Cerebellar nuclear complex (tissue), 1 donor: ENCODE measurements around the gene PODXL2.

Experiments used
- DNase-seq, 2 experiments: peaks; one replicate each; lab custom pipeline; 2025; lab: John Stamatoyannopoulos, UW

Gene PODXL2

DNA sequence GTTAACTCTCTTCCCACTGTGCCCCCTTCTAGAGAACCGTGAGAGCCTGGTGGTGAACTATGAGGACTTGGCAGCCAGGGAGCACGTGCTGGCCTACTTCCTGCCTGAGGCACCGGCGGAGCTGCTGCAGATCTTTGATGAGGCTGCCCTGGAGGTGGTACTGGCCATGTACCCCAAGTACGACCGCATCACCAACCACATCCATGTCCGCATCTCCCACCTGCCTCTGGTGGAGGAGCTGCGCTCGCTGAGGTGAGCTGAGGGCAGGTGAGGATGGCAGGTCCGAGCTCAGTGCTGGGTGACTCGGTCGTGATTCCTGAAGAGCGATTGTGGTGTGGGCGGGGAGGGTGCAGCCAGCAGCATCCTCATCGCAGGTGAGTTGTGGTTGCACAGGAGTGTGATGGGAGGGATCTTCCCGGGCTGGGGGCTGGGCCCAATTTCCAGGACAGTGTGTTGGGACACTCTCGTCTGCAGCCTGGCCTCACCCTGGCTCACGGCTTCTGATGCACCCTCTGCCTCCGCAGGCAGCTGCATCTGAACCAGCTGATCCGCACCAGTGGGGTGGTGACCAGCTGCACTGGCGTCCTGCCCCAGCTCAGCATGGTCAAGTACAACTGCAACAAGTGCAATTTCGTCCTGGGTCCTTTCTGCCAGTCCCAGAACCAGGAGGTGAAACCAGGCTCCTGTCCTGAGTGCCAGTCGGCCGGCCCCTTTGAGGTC, 22.7 kb upstream of the PODXL2 start:
- no peak for DNase-seq

DNA sequence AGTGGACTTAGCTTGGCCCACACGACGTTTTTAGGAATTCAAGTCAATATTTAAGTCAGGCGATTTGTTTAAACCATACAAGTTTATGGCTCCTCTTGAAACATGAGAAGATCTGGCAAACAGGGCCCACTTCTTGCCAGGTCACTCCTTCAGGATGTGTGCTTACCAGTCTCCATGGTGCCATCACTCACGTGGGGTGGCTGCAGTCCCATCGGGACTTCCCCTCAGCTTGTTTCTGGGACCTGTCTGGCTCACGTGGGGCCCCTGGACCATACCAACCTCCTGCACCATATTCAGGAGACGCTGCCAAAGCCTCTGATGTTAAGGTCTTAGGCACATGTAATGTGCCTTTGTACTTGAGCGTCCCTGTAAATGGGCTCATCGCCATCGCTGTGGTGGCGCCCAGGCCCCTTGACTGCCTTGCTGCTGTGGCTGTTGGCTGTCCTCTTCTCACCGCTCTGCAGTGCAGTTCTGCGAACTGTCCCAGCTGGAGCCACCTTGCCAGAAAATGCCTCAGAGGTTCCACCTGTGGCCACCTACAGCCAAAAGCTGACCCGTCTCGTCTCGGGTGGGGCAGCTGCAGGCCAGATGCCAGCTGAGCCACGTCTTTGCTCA, 21.9 kb upstream of the PODXL2 start:
- no peak for DNase-seq

DNA sequence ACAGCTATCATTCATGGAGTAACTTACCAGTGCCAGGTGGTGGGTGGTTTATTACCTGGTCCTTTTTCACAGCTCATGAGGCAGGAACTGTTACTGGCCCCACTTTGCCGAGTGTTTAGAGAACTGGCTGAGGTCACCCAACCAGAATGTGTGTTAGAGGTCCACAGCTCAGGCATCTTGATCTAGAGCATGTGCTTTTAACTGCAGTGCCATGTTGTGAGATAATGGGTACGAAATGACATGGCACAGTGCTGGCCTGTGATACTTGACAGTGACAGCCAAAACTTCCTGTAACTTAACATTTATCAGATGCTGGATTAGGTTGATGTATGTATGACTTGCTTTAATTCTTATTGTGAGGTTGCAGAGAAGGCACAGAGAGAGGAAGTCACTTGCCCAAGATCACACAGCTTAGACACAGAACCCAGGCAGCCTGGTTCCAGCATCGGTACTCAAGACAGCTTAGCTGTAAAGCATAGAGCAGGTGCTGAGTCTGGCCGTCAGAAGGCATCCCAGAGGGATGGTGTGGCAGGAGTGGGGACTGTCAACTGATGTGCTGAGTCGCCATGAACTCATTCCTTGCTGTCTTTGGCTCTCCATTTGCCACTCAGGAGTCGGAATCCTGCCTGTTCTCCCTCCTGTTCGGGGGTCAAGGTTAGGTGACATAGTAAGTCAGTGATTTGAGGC, 21.2 kb upstream of the PODXL2 start:
- DNase-seq = no peak

DNA sequence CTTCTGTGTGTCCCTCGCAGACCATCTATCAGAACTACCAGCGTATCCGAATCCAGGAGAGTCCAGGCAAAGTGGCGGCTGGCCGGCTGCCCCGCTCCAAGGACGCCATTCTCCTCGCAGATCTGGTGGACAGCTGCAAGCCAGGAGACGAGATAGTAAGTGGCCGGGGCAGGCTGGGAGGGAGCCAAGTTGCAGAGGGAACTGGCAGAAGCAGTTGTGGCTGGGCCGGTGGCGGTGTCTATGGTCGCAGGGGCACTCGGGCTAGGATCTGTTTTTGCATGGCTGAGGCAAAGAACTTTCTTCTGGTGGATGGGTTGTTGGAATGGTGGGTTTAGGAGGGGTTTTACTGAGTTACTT, 20.6 kb upstream of the PODXL2 start:
- no peak for DNase-seq

DNA sequence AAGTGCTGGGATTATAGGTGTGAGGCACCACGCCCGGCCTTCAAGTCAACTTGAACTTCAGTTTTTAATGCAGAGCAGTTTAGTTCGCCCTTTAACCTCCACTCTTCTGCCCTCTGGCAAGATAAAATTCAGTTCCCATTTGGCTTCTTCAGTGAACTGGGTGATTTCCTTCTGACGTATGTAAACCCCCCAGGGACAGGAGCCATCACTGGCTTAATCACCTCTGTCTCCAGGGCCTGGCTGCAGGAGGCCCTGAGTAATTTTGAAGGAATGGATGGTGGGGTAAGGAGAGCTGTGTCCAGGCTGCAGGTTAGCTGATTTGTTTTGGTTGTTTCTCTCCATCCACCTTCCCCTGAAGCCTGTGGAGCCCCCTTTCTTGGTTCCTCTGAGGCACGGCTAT, 18.9 kb upstream of the PODXL2 start:
- DNase-seq = no peak

DNA sequence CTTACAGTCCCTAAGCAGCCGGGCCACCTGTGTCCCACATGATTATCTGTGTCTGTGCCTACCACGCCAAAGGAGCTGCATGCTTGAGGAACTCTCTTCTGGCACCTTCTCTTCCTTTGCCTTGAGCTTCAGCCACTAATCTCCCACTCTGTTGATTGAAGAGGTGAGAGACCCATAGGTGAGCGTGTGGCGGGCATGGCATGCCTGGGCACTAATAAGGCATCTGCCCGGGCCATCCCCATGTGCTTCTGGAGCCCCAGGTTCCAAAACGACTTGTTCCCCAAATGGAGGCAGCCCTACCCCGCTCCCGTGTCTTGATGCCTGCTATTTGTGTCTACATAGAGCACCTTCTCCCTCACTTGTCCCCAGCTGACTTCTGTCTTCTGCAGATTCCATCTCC, 17.7 kb upstream of the PODXL2 start:
- no peak for DNase-seq

DNA sequence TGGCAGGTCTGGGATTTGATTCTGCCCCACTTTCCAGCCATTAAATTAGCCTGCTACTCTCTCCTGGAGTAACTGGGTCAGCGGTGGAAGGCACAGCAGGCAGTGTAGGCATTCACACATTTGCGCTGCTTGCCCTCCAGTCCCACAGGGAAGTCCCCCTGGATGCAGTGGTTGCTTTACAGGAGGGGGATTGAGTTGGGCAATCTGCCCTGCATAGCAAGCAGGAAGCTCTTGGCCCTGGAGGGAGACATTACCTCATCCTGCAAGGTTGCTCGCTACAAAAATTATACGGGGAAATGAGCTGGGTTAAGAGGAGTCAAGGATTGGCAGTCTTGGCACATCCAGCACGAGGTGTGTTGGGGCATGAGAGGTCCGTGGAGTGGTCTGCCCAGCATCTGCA, 16.0 kb upstream of the PODXL2 start:
- no peak for DNase-seq

DNA sequence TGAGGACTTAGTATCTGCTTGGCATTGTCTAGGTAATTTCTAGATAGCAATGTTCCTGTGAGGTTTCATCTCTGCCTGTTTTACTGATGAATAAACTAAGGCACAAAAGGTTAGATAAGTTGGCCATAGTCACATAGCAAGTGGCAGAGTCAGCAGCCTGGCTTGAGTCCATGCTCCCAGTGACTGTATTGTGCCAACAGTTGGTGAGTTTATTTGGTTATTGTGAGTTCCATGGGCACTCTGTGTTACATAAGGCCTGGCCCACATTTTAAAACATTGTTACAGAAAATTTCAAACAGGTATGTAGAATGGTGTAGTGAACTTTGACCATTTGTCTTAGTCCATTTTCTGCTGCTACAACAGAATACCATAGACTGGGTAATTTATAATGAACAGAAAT, 15.6 kb upstream of the PODXL2 start:
- no peak for DNase-seq

DNA sequence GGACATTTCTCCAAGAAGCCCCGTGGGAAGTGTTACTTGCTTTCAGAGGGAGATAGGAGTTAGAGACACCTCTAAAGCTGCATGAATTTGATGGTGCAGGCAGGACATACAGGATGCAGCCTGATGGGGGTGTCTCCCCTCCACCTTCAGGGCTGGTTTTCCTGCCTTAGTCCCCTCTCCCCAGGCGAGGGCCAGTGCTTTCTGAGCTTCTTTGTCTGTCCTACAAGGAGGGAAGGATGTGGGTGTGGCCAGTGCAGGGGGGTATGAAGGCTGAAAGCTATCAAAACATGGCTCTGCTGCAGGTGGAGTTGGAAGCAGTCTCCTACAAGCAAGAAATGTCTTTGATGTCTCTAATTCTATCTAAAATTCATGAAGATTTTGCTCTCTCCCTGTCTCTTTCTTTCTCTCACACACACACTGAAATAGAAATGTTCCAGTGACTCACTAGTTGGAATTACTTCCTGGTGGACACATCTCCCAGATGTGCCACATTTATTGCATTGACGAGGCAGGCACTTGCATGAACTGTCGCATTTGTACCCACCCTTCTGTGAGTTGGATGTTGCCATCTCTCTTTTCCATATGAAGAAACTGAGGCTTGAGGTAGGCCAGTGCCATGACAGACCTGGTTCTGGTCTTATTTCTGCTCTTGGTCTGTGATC, 13.9 kb upstream of the PODXL2 start:
- no peak for DNase-seq

DNA sequence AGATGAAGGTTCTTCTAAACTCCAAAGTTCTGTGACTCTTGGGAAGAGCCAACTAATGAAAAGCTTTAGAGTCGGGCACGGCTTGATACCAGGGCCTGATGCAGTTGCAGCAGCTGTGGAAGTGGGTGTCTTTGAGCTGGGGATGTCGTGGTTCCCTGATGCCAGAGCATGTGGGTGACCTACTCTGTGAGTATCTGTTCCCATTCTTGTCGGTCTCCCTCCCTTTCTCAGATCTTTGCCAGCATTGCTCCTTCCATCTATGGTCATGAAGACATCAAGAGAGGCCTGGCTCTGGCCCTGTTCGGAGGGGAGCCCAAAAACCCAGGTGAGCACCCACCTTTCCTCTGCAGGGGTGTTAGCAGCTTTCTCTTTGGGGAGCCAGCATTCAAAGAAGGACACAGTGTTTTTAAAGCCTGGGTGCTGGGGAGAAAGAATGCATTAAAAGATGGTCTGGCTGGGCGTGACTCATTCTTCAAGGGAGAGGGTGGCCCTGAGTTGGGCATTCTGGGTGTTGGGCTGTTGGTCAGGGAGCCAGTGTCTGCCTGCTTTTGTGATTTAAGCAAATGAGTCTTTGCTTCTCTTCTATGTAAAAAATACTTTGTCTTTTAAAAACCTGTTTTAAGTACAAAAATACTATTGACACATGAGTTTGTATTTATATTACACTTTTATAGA, 13.2 kb upstream of the PODXL2 start:
- DNase-seq = no peak

DNA sequence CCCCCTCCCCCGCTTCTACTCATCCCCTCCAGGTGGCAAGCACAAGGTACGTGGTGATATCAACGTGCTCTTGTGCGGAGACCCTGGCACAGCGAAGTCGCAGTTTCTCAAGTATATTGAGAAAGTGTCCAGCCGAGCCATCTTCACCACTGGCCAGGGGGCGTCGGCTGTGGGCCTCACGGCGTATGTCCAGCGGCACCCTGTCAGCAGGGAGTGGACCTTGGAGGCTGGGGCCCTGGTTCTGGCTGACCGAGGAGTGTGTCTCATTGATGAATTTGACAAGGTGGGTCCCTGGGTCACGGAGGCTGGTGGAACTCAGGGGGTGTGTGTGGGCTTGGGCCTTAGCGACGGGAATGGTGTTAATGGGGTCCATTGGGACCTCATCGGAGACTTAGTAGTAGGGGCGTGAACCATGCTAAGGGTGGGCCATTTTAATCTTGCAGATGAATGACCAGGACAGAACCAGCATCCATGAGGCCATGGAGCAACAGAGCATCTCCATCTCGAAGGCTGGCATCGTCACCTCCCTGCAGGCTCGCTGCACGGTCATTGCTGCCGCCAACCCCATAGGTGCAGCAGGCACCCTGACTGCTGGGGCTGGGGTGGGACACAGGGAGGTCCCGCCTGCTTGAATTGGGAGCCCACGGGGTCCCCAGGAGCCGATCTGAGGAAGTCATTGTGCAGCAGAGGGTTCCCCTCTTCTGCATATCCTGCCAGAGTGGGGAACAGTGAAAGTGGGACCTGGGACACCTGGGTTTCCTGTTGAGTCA, 12.0 kb upstream of the PODXL2 start:
- DNase-seq = no peak

DNA sequence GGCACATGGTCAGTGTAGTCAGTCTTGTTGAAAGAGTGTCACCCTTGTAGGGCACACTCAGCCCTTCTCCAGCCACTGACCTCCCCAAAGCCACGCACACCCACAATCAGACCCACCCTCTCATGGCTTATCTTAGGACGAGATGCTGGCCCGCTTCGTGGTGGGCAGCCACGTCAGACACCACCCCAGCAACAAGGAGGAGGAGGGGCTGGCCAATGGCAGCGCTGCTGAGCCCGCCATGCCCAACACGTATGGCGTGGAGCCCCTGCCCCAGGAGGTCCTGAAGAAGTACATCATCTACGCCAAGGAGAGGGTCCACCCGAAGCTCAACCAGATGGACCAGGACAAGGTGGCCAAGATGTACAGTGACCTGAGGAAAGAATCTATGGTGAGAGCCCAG, 10.1 kb upstream of the PODXL2 start:
- no peak for DNase-seq

DNA sequence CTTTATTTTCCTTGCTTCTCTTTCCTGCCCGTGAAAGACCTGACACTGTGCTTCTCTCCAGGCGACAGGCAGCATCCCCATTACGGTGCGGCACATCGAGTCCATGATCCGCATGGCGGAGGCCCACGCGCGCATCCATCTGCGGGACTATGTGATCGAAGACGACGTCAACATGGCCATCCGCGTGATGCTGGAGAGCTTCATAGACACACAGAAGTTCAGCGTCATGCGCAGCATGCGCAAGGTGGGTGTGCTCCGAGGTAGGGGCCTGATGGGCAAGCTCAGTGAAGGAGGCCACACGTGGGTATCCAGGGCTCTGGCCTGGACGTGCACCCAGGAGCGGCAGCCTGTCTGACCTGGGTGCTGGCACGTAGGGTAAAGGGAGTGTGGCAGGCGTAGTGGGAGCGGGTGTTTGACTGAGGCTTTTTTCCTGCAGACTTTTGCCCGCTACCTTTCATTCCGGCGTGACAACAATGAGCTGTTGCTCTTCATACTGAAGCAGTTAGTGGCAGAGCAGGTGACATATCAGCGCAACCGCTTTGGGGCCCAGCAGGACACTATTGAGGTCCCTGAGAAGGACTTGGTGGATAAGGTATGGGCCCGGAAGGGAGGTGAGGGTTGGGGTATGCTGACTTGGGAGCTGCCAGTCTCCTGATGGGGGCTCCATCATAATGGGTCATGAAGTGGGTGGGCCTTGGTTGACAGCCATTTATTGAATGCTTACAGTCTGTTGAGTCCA, 8.2 kb upstream of the PODXL2 start:
- no peak for DNase-seq

DNA sequence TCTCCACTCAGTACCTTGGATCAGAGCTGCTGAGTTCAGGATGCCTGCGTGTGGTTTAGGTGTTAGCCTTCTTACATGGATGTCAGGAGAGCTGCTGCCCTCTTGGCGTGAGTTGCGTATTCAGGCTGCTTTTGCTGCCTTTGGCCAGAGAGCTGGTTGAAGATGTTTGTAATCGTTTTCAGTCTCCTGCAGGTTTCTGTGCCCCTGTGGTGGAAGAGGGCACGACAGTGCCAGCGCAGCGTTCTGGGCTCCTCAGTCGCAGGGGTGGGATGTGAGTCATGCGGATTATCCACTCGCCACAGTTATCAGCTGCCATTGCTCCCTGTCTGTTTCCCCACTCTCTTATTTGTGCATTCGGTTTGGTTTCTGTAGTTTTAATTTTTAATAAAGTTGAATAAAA, 7.0 kb upstream of the PODXL2 start:
- no peak for DNase-seq

DNA sequence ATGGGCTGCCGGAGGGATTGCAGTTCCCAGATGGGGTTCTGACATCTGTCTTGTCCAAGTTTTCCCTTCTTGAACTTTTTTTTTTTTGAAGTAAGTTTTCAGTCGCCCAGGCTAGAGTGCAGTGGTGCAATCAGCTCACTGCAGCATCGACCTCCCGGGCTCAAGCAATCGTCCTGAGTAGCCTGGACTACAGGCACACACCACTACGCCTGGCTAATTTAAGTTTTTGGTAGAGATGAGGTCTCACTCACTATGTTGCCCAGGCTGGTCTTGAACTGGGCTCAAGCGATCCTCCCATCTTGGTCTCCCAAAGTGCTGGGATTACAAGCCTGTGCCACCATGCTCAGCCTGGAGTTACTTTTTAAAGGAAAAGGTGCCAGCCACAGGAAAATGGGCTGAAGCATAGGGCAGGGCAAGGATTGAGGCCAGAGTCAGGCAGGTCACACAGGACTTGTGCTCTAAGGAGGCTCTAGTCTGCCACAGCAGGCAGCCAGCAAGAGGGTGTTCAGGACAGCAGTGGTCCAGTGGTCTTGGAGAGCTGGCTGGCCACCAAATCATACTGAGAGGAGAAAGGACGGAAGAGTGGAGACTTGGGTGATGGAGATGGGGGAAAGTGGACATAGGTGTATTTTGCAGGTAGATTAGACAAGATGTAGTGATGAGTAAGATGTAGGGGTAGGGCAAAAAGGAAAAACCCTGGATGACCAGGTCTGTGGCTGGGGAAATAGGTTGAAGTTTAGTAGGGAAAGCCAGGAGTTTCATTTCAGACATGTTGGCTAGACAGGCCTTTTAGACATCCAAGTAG, 6.0 kb upstream of the PODXL2 start:
- no peak for DNase-seq

DNA sequence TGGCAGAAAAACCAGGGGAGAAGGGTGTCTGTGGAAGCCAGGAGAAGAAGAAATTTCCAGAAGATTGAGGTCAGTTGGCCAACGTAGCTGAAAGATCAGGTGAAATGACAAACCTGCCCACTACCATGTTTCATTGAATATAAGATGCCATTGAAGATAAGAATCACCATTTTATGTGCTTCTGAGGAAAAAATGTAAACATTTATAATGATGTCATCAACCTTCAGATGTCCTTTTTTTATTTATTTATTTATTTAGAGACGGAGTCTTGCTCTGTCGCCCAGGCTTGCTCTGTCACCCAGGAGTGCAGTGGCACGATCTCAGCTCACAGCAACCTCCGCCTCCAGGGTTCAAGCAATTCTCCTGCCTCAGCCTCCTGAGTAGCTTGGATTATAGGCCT, 4.9 kb upstream of the PODXL2 start:
- DNase-seq = no peak

DNA sequence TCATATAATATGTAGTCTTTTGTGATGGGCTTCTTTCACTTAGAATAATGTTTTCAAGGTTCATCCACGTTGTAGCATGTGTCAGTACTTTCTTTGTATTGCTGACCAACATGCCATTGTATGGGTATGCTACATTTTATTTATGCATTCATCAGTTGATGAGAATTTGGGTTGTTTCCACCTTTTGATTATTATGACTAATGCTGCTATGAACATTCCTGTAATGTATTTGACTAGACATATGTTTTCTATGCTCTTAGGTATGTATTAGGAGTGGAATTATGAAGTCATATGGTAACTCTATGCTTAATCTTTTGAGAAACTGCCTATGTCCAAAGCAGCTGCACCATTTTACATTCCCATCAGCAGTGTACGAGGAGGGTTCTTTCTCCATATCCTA, 3.2 kb upstream of the PODXL2 start:
- DNase-seq = no peak

DNA sequence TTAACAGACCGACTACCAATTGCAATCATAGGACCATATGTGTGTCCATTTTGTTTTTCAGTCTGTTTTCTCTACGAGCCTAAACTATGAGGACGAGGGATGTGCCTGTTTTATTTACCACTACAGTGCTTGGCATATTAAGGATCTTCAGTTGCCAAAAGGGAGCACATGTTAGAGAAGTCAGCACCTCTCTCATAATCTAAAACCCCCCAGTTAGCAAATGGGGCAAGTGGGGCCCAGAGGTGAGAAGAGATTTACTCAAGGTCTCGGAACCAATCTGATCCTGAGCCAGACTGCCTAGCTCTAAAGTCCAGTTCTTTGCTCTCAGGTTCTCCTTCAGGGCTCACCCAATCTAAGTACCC, 578 bp upstream of the PODXL2 start:
- DNase-seq = no peak

DNA sequence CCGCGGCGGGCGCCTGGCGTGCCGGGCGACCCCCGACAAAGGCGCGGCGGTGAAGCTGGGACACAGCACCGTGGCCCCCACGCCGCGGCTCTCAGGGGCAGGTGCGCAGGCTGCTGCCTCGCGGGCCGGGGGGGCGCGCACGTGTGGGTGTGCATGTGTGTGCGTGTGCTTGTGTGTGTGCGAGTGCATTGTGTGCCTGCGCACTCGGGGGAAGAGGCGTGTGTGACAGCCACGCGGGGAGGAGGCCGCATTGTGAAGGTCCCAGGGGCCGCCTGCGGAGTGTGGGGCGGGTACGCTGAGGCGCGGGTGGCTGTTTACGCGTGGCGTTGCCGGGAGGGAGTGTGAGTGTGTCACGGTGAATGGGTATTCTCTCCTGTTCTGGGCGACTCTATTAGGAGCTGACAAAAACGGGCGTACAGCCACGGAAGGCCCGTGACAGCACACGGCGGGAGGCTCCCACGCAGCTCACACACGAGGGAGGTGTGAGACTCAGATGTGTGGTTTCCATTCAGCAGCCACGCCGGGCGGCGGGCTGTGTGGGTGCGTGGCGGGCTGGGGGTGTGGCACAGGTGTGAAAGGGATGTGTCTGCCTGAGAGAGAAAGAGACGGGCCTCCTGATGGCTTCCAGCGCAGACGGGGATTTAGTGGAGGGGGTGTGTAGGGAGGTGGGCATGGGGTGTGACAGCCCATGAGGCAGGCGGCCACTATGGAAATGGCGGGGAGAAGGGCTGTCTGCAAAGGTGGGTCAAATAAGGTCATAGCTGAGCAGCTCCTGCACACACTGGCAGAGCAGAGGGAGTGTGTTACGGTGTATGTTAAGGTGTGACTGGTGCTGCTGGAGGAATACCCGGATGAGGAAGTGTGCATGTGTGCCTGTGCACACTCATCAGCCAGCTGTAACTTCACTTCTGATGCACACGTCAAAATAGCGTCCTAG, 750 bp downstream of the PODXL2 start:
- DNase-seq = no peak
